K562 (cell line): Measurements from ENCODE around the gene ACOX1. TPM values are rescaled to one million over a fixed set of nuclear protein-coding genes. Genes with fewer than 3 reads are reported as not detected.

Experiments
- CREB5 ChIP-seq: fragments of 250-450 bp; sonication (Bioruptor Pico); IDR thresholded peaks from 2 replicates; pipeline ENCODE4 v1.5.0; 2020; ENCODE audit warnings: mild to moderate bottlenecking
- CTCF ChIP-seq, 3 experiments: IDR thresholded peaks in 2 of 3; conservative IDR thresholded peaks in 1 of 3; 2 replicates each; pipeline ENCODE4 v1.5.1; 2011 to 2012; ENCODE audit warnings: low read length in 3 of 3, mild to moderate bottlenecking in 3 of 3, control low read depth in 2 of 3, improper control_type of control experiment in 1 of 3, inconsistent platforms in 1 of 3, low read depth in 1 of 3, mixed read lengths in 1 of 3, moderate library complexity in 1 of 3; ENCODE audit not compliant: insufficient read depth in 2 of 3
- SP1 ChIP-seq: sonication (generic); formaldehyde crosslinking; IDR thresholded peaks from 2 replicates; pipeline ENCODE4 v1.8.1; 2022; ENCODE audit warnings: mild to moderate bottlenecking, missing genetic modification reagents
- ZNF324 ChIP-seq: fragments of 250-450 bp; sonication (Bioruptor Pico); IDR thresholded peaks from 2 replicates; pipeline ENCODE4 v1.4.0; 2020; ENCODE audit warnings: mild to moderate bottlenecking
- polyA plus RNA-seq, 8 experiments: library from polyadenylated mRNA; depleted of rRNA in 4 of 8; stranded (reverse) in 5 of 8; unstranded in 3 of 8; fragments of >200 nt; fragmentation: Nextera tagmentation in 2 of 8; fragmentation: Illumina TruSeq in 1 of 8; extraction: Ambion mirVana in 2 of 8; extraction: Trizol in 1 of 8; gene quantifications; 2 replicates each; pipeline versions ENCODE4 v1.2.1 to v1.2.3, GENCODE V29; 2011 to 2014; ENCODE audit warnings: inconsistent platforms in 1 of 8, missing spikeins in 1 of 8
- total RNA-seq, 7 experiments: library from RNA; depleted of rRNA in 6 of 7; stranded (reverse); fragments of >200 nt in 6 of 7; fragmentation: Illumina TruSeq in 2 of 7; extraction: Trizol in 2 of 7; gene quantifications; 2 replicates each; pipeline versions ENCODE4 v1.2.1 to v1.2.3, GENCODE V29; 2011 to 2021; ENCODE audit warnings: low replicate concordance in 1 of 7

Gene ACOX1
- total and polyA plus RNA-seq, 9 of the 15 experiments (the other 6 are each of a cell fraction or from before 2014, with no cell fraction given): 7.8 to 24.1 (median 14.5) TPM

- TF ChIP-seq CREB5 (0 out of 2 replicates have a peak, but pooled peaks have one; percentile 13), ZNF324 (no peak), SP1 (CRISPR knock-in tag) (peak; percentile 67; the same call in 1 of the 2 replicates), CTCF (IDR thresholded peaks at IDR 0.05 in 2 of 3, conservative IDR thresholded peaks at IDR 0.05 in 1 of 3; ENCODE audit: insufficient read depth in 2 of 3, low read depth in 1 of 3, low read length in 3 of 3) (peak in 2 of 3 experiments; percentile 26 to 50; a peak in 5 of 6 replicates)
These were observed 83.4 kb downstream of the ACOX1 start (continued) for GRCh38 chr17:75895370-75896155.
